ENCODE data around the gene EARS2.

The EARS2 gene

GRCh38 chr16:23523321-23523720 lies 33.8 kb downstream of the EARS2 start:
- no peaks in the 10 kb centered on the region for H3K79me2 ChIP-seq
- H3K27ac ChIP-seq = no peak overlapping the region
- no peaks in the 10 kb centered on the region for H3K4me1 ChIP-seq
- no peak for TF ChIP-seq CTCF (IDR thresholded peaks at IDR 0.05)
- H3K36me3 ChIP-seq (ENCODE audit: control insufficient read depth, insufficient read depth, low read length) = no peaks in the 10 kb centered on the region
- H3K9me3 ChIP-seq (ENCODE audit: control insufficient read depth, low read length) = no peaks in the 10 kb centered on the region
- no peak overlapping the region for H3K4me3 ChIP-seq (ENCODE audit: low read depth, low read length)
- no peak overlapping the region for H2AFZ ChIP-seq
- H3K27me3 ChIP-seq (ENCODE audit: control insufficient read depth, insufficient read depth, low read length) = no peaks in the 10 kb centered on the region
- no peak overlapping the region for H3K9ac ChIP-seq
- no peak overlapping the region for H3K4me2 ChIP-seq (ENCODE audit: low read length)

DNA sequence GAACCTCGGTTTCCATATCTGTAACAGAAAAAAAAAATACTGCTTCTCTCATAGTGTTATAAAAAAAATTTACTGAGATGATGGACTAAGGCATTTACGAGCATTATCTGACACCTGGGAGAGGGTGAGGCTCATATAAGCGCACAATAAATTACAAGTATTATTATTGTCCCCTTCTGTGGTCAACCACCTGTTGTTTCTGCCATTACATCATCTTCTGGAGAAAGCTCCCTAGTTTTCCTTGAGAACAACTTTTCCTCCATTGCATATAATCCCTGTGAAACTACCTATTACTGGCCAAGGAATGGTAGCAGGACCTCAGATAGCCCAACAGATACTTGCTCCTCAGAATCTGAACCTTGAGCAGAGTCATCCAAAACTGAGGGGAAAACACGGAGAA lies 35.2 kb downstream of the EARS2 start:
- no peak overlapping the region for H3K27ac ChIP-seq
- H3K4me3 ChIP-seq (ENCODE audit: low read depth, low read length) = no peak overlapping the region
- H3K79me2 ChIP-seq = no peaks in the 10 kb centered on the region
- TF ChIP-seq CTCF (IDR thresholded peaks at IDR 0.05) = no peak
- H3K4me2 ChIP-seq (ENCODE audit: low read length) = no peak overlapping the region
- H3K9me3 ChIP-seq (ENCODE audit: control insufficient read depth, low read length) = no peaks in the 10 kb centered on the region
- H3K4me1 ChIP-seq = no peaks in the 10 kb centered on the region
- no peak overlapping the region for H3K9ac ChIP-seq
- H3K36me3 ChIP-seq (ENCODE audit: control insufficient read depth, insufficient read depth, low read length) = no peaks in the 10 kb centered on the region
- H3K27me3 ChIP-seq (ENCODE audit: control insufficient read depth, insufficient read depth, low read length) = no peaks in the 10 kb centered on the region
- H2AFZ ChIP-seq = no peak overlapping the region

- no peak for TF ChIP-seq CTCF (IDR thresholded peaks at IDR 0.05)
- Histone ChIP-seq H3K4me3 (ENCODE audit: low read depth, low read length) (no peak overlapping the region), H2AFZ (no peak overlapping the region), H3K36me3 (ENCODE audit: control insufficient read depth, insufficient read depth, low read length) (no peaks in the 10 kb centered on the region), H3K4me2 (ENCODE audit: low read length) (no peak overlapping the region), H3K4me1 (no peaks in the 10 kb centered on the region), H3K27me3 (ENCODE audit: control insufficient read depth, insufficient read depth, low read length) (no peaks in the 10 kb centered on the region), H3K79me2 (no peaks in the 10 kb centered on the region), H3K27ac (no peak overlapping the region), H3K9ac (no peak overlapping the region), H3K9me3 (ENCODE audit: control insufficient read depth, low read length) (no peaks in the 10 kb centered on the region)
Observed at GRCh38 chr16:23521037-23521743, 36.0 kb downstream of the EARS2 start.

DNA sequence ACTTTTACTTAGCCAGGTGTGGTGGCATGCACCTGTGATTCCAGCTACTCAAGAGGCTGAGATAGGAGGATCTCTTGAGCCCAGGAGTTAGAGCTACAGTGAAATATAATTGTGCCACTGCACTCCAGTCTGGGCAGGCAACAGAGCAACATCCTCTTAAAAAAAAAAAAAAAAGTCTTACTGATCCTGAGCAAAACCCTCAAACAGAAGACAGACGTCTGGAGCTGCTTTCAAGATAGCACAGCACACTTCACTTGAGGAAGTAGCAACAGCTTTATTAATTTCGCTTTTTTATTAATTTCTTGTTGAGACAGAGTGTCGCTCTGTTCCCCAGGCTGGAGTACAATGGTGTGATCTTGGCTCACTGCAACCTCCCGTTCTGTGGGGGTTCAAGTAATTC lies 36.6 kb downstream of the EARS2 start:
- no peak overlapping the region for H3K27ac ChIP-seq
- no peaks in the 10 kb centered on the region for H3K4me1 ChIP-seq
- no peak overlapping the region for H3K4me3 ChIP-seq (ENCODE audit: low read depth, low read length)
- no peak overlapping the region for H2AFZ ChIP-seq
- H3K79me2 ChIP-seq = no peaks in the 10 kb centered on the region
- H3K9ac ChIP-seq = no peak overlapping the region
- no peaks in the 10 kb centered on the region for H3K27me3 ChIP-seq (ENCODE audit: control insufficient read depth, insufficient read depth, low read length)
- no peak for TF ChIP-seq CTCF (IDR thresholded peaks at IDR 0.05)
- H3K36me3 ChIP-seq (ENCODE audit: control insufficient read depth, insufficient read depth, low read length) = no peaks in the 10 kb centered on the region
- no peak overlapping the region for H3K4me2 ChIP-seq (ENCODE audit: low read length)
- no peaks in the 10 kb centered on the region for H3K9me3 ChIP-seq (ENCODE audit: control insufficient read depth, low read length)

DNA sequence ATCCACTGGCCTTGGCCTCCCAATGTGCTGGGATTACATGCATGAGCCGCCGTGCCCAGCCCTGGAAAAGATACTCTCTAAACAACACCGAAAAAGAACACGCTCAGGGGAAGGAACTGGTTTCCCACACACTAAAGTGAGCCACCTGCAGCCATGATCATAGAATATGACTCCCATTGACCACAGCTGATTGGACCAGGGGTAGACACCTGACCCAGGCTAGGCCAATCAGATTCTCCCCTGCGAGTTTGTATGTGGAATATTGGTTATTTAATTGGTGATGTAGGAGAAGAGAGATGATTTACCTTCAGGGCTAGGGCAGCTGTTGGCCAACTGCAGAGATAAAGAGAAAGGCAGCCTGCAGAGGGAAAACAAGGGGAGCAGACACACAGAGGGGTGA lies 37.9 kb downstream of the EARS2 start:
- Histone ChIP-seq H3K4me3 (ENCODE audit: low read depth, low read length) (no peak overlapping the region), H3K4me1 (no peaks in the 10 kb centered on the region)

More for the DNA sequence above, 37.9 kb downstream of the EARS2 start:
- no peak overlapping the region for H2AFZ ChIP-seq
- H3K27ac ChIP-seq = no peak overlapping the region
- no peak overlapping the region for H3K4me2 ChIP-seq (ENCODE audit: low read length)
- no peaks in the 10 kb centered on the region for H3K36me3 ChIP-seq (ENCODE audit: control insufficient read depth, insufficient read depth, low read length)
- H3K9ac ChIP-seq = no peak overlapping the region
- H3K27me3 ChIP-seq (ENCODE audit: control insufficient read depth, insufficient read depth, low read length) = no peaks in the 10 kb centered on the region
- H3K79me2 ChIP-seq = no peaks in the 10 kb centered on the region
- H3K9me3 ChIP-seq (ENCODE audit: control insufficient read depth, low read length) = no peaks in the 10 kb centered on the region
- TF ChIP-seq CTCF (IDR thresholded peaks at IDR 0.05) = no peak
